Uterus (tissue), 4 donors: ENCODE data around the gene KCNK2. TPM values are rescaled to one million over a fixed set of nuclear protein-coding genes. Genes with fewer than 3 reads are reported as not detected.

ENCODE experiments used
- DNase-seq, 2 donors: peaks; one replicate each; pipeline ENCODE4 v3.0.0-alpha.2; 2019 to 2020
- H3K27ac ChIP-seq, 2 donors: fragments of 200-600 bp; sonication (generic); 1 replicate in 1 of 2; 2 replicates in 1 of 2; pipeline ENCODE4 v1.5.1; 2016 to 2018
- H3K27me3 ChIP-seq, 2 donors: fragments of 200-600 bp; sonication (generic); one replicate each; pipeline ENCODE4 v1.5.1; 2018 to 2019; ENCODE audit warnings: control low read depth in 1 of 2
- H3K36me3 ChIP-seq, 2 donors: fragments of 200-600 bp; sonication (generic); one replicate each; pipeline ENCODE4 v1.5.1; 2019; ENCODE audit warnings: control low read depth in 1 of 2
- H3K4me1 ChIP-seq, 2 donors: fragments of 200-600 bp; sonication (generic); one replicate each; pipeline ENCODE4 v1.5.1; 2018 to 2019; ENCODE audit warnings: control low read depth in 1 of 2
- H3K4me3 ChIP-seq, 2 donors: fragments of 200-600 bp; sonication (generic); 1 replicate in 1 of 2; 2 replicates in 1 of 2; pipeline ENCODE4 v1.5.1; 2018 to 2019; ENCODE audit warnings: mild to moderate bottlenecking in 1 of 2
- H3K9me3 ChIP-seq, 2 donors: fragments of 200-600 bp; sonication (generic); one replicate each; pipeline ENCODE4 v1.5.1; 2019; ENCODE audit warnings: control low read depth in 1 of 2
- POLR2A ChIP-seq, 2 donors: fragments of 450-650 bp; IDR thresholded peaks; one replicate each; pipeline ENCODE4 v1.6.1; 2016; ENCODE audit warnings: antibody characterized with exemption in 2 of 2, mild to moderate bottlenecking in 1 of 2, moderate library complexity in 1 of 2
- intact Hi-C: fragments of 100-400 bp; cut with DNase I; formaldehyde crosslinking; loops from one replicate; pipeline ENCODE4 v1.15.1; 2023; ENCODE audit warnings: low total_unique reads
- total RNA-seq, 4 donors: library from RNA; depleted of rRNA in 3 of 4; stranded (reverse); fragments of >200 nt in 3 of 4; gene quantifications; one replicate each; pipeline versions ENCODE4 v1.1.0 to v1.2.4, GENCODE V29; 2014 to 2023
- TF ChIP-seq, protein P1 (sequence below), 4 experiments: fragments of 200-600 bp in 2 of 4; fragments of 450-650 bp in 2 of 4; sonication (generic) in 2 of 4; IDR thresholded peaks; one replicate each; pipeline ENCODE4 v1.5.1; 2016 to 2019; ENCODE audit warnings: antibody characterized with exemption in 4 of 4, mild to moderate bottlenecking in 2 of 4, moderate library complexity in 1 of 4
- donor health status: DM: yes; HTN: yes; CAD: no.

The KCNK2 gene
- total RNA-seq, 4 donors from 2014 or later = 3.0 to 3.8 TPM; not detected in 2

- Histone ChIP-seq H3K27ac (no peak overlapping the region), H3K9me3 (no peaks in the 10 kb centered on the region), H3K27me3 (no peaks in the 10 kb centered on the region), H3K4me1 (no peaks in the 10 kb centered on the region), H3K36me3 (no peaks in the 10 kb centered on the region), H3K4me3 (no peak overlapping the region)
- intact Hi-C loops = no loop called here
- DNase-seq = no peak
- TF ChIP-seq, protein P1, sequence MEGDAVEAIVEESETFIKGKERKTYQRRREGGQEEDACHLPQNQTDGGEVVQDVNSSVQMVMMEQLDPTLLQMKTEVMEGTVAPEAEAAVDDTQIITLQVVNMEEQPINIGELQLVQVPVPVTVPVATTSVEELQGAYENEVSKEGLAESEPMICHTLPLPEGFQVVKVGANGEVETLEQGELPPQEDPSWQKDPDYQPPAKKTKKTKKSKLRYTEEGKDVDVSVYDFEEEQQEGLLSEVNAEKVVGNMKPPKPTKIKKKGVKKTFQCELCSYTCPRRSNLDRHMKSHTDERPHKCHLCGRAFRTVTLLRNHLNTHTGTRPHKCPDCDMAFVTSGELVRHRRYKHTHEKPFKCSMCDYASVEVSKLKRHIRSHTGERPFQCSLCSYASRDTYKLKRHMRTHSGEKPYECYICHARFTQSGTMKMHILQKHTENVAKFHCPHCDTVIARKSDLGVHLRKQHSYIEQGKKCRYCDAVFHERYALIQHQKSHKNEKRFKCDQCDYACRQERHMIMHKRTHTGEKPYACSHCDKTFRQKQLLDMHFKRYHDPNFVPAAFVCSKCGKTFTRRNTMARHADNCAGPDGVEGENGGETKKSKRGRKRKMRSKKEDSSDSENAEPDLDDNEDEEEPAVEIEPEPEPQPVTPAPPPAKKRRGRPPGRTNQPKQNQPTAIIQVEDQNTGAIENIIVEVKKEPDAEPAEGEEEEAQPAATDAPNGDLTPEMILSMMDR (IDR thresholded peaks at IDR 0.05) = no peak
- no peak for TF ChIP-seq POLR2A (IDR thresholded peaks at IDR 0.05)
Measured at GRCh38 chr1:215264649-215265048, 182.1 kb downstream of the KCNK2 start.

- DNase-seq = no peak
- TF ChIP-seq, protein P1 (IDR thresholded peaks at IDR 0.05) = no peak
- TF ChIP-seq POLR2A (IDR thresholded peaks at IDR 0.05) = no peak
- Histone ChIP-seq H3K27ac (no peak overlapping the region), H3K36me3 (no peaks in the 10 kb centered on the region), H3K4me3 (no peak overlapping the region), H3K9me3 (no peaks in the 10 kb centered on the region), H3K27me3 (no peaks in the 10 kb centered on the region), H3K4me1 (no peaks in the 10 kb centered on the region)
- intact Hi-C loops = no loop called here
Measured at GRCh38 chr1:215267495-215267894, 185.0 kb downstream of the KCNK2 start.

DNA sequence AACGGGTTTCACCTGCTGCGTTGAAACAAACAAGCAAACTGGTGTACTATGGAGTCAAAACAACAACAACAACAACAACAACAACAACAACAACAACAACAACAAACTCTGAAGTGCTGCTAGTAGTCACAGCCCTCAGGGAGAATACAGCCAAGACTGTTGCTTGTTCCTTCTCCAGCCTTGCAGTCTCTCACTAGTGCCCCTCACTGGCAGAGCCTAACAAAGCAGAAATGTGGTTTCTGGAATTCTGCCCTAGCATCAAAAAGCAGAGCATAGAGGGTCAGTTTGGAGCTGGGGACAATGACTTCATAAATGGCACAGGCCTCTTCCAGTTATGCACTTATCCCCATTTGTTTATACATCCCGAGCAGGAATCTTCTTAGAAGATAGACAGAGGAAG is 187.4 kb downstream of the KCNK2 start:
- no peaks in the 10 kb centered on the region for H3K36me3 ChIP-seq
- H3K4me3 ChIP-seq = no peak overlapping the region
- H3K4me1 ChIP-seq = no peaks in the 10 kb centered on the region
- no peaks in the 10 kb centered on the region for H3K27me3 ChIP-seq
- intact Hi-C loops = no loop called here
- TF ChIP-seq, protein P1 (IDR thresholded peaks at IDR 0.05) = no peak
- TF ChIP-seq POLR2A (IDR thresholded peaks at IDR 0.05) = no peak
- no peak overlapping the region for H3K27ac ChIP-seq
- H3K9me3 ChIP-seq = no peaks in the 10 kb centered on the region
- no peak for DNase-seq

- TF ChIP-seq, protein P1 (IDR thresholded peaks at IDR 0.05) = no peak
- no peak for TF ChIP-seq POLR2A (IDR thresholded peaks at IDR 0.05)
- Histone ChIP-seq H3K9me3 (no peaks in the 10 kb centered on the region), H3K36me3 (no peaks in the 10 kb centered on the region), H3K27ac (no peak overlapping the region), H3K4me1 (no peaks in the 10 kb centered on the region), H3K27me3 (no peaks in the 10 kb centered on the region), H3K4me3 (no peak overlapping the region)
- intact Hi-C loops = no loop called here
- DNase-seq = no peak
Measured at GRCh38 chr1:215273838-215274516, 191.4 kb downstream of the KCNK2 start.

DNA sequence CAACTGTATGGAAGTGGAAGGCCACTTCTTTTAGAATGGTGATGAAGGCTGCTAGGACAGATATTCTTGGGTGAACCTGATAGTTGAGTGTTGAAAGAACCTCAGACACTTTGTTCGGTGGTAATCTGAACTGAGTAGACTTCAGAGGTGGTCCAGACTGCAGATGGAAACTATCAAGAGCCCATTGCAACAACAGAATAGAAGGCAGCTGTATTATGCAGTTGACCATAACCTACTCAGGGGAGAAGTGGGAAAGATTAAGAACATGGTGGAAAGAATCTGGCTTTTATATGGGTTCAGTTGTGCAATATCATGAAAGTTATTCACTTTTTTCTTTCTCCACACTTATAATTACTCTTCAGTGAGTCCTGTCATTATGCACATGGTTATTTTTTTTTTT is 194.0 kb downstream of the KCNK2 start:
- no peak overlapping the region for H3K4me3 ChIP-seq

More for the DNA sequence above, 194.0 kb downstream of the KCNK2 start:
- H3K27ac ChIP-seq = no peak overlapping the region
- no peaks in the 10 kb centered on the region for H3K9me3 ChIP-seq
- no peaks in the 10 kb centered on the region for H3K36me3 ChIP-seq
- intact Hi-C loops = no loop called here
- DNase-seq = no peak
- TF ChIP-seq, protein P1 (IDR thresholded peaks at IDR 0.05) = no peak
- no peak for TF ChIP-seq POLR2A (IDR thresholded peaks at IDR 0.05)
- H3K4me1 ChIP-seq = no peaks in the 10 kb centered on the region
- no peaks in the 10 kb centered on the region for H3K27me3 ChIP-seq
